ENCODE data around the gene MARCHF11.

MARCHF11 gene

DNA sequence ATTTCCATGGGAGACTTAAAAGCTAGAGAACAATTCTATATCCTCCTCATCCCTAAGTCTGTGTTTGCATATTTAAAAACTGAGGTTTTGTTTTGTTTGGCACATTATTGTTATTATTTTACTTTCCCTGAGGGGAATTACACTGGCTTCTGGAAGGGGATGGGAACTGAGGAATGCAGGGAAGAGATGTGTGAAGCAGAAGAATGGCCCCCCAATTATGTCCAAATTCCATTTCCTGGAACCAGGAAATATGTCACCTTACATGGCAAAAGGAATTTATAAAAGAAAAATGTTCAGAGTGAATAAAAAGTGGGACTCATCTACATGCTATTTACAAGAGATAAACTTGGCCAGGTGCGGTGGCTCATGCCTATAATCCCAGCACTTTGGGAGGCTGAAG, 129.8 kb downstream of the MARCHF11 start:
- DNase-seq (ENCODE audit: low read depth) = no peak

DNA sequence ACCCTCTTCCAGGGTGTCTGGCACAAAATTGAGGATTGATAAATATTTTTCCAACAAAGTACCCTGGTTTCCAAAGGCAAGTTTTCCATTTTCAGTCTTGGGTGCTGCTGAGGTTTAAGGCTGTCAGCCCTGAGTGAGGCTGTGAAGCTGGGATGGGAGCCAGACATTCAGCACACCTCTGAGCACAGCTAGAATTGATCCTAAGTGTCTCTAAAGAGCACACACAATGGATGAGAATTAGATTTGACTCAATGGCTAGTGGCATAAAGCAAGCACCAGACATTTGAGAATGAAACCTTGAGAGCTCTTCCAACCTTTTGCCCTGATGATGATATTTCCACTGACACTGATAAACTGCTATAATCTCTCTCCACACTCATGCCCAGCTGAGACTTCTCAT, 131.5 kb downstream of the MARCHF11 start:
- H3K4me3 ChIP-seq (ENCODE audit: low read depth, low read length) = no peak overlapping the region
- TF ChIP-seq, protein P1, sequence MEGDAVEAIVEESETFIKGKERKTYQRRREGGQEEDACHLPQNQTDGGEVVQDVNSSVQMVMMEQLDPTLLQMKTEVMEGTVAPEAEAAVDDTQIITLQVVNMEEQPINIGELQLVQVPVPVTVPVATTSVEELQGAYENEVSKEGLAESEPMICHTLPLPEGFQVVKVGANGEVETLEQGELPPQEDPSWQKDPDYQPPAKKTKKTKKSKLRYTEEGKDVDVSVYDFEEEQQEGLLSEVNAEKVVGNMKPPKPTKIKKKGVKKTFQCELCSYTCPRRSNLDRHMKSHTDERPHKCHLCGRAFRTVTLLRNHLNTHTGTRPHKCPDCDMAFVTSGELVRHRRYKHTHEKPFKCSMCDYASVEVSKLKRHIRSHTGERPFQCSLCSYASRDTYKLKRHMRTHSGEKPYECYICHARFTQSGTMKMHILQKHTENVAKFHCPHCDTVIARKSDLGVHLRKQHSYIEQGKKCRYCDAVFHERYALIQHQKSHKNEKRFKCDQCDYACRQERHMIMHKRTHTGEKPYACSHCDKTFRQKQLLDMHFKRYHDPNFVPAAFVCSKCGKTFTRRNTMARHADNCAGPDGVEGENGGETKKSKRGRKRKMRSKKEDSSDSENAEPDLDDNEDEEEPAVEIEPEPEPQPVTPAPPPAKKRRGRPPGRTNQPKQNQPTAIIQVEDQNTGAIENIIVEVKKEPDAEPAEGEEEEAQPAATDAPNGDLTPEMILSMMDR (IDR thresholded peaks at IDR 0.05; ENCODE audit: insufficient read depth, low read depth, low read length, missing control alignments) = no peak
- DNase-seq (ENCODE audit: low read depth) = no peak

More for the DNA sequence above, 129.8 kb downstream of the MARCHF11 start:
- no peak overlapping the region for H3K4me3 ChIP-seq (ENCODE audit: low read depth, low read length)
- TF ChIP-seq, protein P1 (IDR thresholded peaks at IDR 0.05; ENCODE audit: insufficient read depth, low read depth, low read length, missing control alignments) = no peak

DNA sequence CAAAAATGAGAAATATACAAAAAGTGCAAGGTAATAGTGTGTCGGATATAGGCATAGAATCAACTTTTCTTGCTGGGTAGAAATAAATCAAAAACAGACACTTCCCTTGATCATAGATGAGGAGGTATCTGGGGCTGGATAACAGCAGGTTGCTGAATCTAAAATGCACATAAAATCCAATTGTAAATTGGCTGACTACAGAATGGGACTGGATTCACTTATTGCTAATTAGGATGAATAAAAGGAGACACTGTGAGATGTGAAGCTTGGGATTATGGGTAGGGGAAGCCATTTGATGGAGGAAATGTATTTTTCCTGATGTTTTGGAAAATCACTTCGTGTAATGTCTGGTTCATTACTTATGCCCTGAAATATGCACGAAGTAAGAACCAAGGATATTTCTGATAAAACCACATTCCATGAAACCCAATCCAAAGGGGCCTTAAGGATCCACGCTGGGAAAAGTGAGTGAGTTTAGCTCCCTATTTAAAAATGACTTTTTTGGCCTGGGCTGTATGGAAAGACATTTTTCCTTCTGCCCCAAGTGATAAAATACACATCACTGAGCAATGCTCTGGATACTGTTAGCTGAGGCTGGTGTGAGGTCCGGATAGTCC, 136.1 kb downstream of the MARCHF11 start:
- no peak overlapping the region for H3K4me3 ChIP-seq (ENCODE audit: low read depth, low read length)
- TF ChIP-seq, protein P1 (IDR thresholded peaks at IDR 0.05; ENCODE audit: insufficient read depth, low read depth, low read length, missing control alignments) = no peak
- no peak for DNase-seq (ENCODE audit: low read depth)

DNA sequence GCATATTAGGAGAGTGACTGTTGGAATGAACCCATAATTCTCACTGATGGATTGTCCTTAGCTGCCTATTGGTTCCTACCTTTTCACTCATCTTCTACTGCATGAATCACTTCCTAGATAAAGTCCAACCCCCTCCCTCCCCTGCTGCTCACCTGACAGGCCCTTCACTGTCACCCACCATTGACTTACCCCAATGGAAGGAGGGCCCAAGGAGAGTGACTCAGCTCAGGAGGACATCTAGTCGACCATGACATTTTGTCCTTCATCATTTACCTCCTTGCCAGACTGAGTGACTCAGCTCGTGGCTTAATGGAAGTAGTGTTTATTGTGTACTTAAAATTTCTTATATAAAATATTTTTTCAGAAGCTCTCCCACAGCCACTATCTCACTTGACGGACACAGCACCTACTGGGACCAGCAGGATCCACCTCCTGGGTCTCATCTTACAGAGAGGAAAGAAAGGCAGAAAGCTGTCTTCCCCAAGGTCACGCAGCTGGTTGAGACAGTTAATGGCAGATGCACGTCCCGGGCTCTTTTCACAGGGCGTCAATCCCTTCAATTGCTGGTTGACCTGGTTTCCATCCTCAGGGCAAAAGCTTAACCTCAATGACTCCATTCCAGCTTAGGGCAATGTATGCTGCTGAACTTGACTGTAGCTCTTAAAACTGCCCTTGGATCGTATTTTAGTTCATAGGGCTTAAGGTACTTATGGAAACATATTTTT, 142.3 kb downstream of the MARCHF11 start:
- TF ChIP-seq, protein P1 (IDR thresholded peaks at IDR 0.05; ENCODE audit: insufficient read depth, low read depth, low read length, missing control alignments) = no peak
- DNase-seq (ENCODE audit: low read depth) = no peak
- no peak overlapping the region for H3K4me3 ChIP-seq (ENCODE audit: low read depth, low read length)

DNA sequence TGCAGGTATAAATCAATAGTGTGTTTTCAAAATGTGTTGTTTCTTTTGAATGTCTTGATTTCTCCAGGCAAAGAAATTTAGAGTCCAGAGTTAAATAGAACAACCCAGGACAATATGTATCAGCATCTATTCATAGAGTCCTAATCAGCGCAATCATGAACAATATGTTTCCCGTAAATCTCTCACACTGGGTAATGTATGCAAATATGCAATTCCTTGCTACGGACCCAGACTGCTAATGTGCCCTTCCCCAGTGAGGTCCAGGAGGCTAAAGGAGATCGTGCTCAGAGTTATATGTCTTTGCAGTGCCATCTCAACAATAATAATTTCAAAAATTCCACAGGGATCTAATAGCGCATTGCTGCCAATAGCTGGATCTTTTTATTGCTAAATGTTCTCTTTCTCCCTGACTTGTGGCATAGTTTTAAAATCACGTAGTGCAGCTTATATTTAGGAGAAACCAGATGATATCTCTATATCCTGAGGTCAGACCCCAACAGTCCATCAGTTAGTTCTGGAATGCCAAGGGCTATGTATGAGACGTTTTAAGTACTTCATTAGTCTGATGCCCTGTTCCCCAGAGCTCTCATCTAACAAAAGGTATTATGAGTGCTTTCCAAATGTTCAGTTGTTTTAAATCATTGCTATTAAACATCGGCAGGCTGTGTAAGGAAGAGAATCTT, 145.1 kb downstream of the MARCHF11 start:
- no peak for DNase-seq (ENCODE audit: low read depth)
- H3K4me3 ChIP-seq (ENCODE audit: low read depth, low read length) = no peak overlapping the region
- TF ChIP-seq, protein P1 (IDR thresholded peaks at IDR 0.05; ENCODE audit: insufficient read depth, low read depth, low read length, missing control alignments) = no peak

DNA sequence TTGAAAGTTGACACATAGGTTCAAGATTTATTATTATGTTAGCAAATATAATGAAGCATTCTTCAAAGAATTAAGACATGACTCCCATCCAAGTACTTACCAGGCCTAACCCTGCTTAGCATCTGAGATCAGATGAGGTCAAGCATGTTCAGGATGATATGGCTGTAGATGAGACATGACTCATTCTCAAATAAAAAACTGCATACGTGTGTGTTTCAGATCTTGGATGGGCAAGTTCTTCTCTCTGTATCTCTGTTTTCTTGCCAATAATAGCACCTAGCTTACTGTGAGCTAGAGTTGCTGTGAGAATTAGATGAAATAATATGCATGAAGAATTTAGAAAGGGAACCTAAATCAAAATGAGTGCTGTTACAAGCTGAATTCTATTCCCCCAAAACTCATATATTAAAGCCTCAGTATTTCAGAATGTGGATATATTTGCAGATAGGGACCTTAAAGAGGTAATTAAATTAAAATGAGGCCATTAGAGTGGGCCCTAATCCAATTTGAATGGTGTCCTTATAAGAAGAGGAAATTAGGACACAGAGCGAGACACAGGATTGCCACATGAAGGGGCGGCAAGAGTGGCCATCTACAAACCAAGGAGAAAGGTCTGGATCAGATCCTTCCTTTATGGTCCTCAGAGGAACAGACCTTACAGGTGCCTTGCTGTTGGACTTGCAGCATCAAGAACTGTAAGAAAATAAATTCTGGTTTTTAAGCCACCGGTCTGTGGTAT, 146.2 kb downstream of the MARCHF11 start:
- TF ChIP-seq, protein P1 (IDR thresholded peaks at IDR 0.05; ENCODE audit: insufficient read depth, low read depth, low read length, missing control alignments) = no peak
- no peak overlapping the region for H3K4me3 ChIP-seq (ENCODE audit: low read depth, low read length)
- DNase-seq (ENCODE audit: low read depth) = no peak

Measured in GM12865 (cell line).